Ishikawa (cell line): ENCODE measurements around the gene PITX3.
A peak's percentile ranks its signal among the peaks of the same experiment; 100 is the strongest.

Experiments used
- RAD21 ChIP-seq: IDR thresholded peaks from 2 replicates; pipeline ENCODE4 v1.6.1; 2012; ENCODE audit warnings: low read depth
- TAF1 ChIP-seq: IDR thresholded peaks from 2 replicates; pipeline ENCODE4 v1.6.1; 2012; ENCODE audit warnings: low read depth, mild to moderate bottlenecking
- TEAD4 ChIP-seq: IDR thresholded peaks from 2 replicates; pipeline ENCODE4 v1.6.1; 2012
- YY1 ChIP-seq: IDR thresholded peaks from 2 replicates; pipeline ENCODE4 v1.6.1; 2012; ENCODE audit warnings: low read depth
- TF ChIP-seq, protein P1 (sequence below): IDR thresholded peaks from 2 replicates; pipeline ENCODE4 v1.6.1; 2012; ENCODE audit warnings: low read depth, mild to moderate bottlenecking

GRCh38 chr10:102231357-102232318, 9.7 kb downstream of the PITX3 start:
- no peak for TF ChIP-seq YY1
- TF ChIP-seq, protein P1, sequence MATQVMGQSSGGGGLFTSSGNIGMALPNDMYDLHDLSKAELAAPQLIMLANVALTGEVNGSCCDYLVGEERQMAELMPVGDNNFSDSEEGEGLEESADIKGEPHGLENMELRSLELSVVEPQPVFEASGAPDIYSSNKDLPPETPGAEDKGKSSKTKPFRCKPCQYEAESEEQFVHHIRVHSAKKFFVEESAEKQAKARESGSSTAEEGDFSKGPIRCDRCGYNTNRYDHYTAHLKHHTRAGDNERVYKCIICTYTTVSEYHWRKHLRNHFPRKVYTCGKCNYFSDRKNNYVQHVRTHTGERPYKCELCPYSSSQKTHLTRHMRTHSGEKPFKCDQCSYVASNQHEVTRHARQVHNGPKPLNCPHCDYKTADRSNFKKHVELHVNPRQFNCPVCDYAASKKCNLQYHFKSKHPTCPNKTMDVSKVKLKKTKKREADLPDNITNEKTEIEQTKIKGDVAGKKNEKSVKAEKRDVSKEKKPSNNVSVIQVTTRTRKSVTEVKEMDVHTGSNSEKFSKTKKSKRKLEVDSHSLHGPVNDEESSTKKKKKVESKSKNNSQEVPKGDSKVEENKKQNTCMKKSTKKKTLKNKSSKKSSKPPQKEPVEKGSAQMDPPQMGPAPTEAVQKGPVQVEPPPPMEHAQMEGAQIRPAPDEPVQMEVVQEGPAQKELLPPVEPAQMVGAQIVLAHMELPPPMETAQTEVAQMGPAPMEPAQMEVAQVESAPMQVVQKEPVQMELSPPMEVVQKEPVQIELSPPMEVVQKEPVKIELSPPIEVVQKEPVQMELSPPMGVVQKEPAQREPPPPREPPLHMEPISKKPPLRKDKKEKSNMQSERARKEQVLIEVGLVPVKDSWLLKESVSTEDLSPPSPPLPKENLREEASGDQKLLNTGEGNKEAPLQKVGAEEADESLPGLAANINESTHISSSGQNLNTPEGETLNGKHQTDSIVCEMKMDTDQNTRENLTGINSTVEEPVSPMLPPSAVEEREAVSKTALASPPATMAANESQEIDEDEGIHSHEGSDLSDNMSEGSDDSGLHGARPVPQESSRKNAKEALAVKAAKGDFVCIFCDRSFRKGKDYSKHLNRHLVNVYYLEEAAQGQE = no peak
- peak; percentile 76 for TF ChIP-seq RAD21
- TF ChIP-seq TEAD4 = no peak
- TF ChIP-seq TAF1 = no peak; the same call in 1 of the 2 replicates
